Stimulated activated naive B cell treated with anti-CD40 and anti-IgM and Interleukin-4, amounts not matched to agents 10 μg/mL and 1 μg/mL and 100 μg/mL, for 72 hours (primary cell): Measurements from ENCODE around the gene CCNYL1.
A peak's percentile ranks its signal among the peaks of the same experiment; 100 is the strongest.
"Not testable (repeated sequence)": the region's sequence is repeated elsewhere in the genome, so short reads cannot be mapped to it uniquely, and the experiment has no call there.

Source experiments
- ATAC-seq, 2 donors: fragments of 150-1000 bp; cut with Tn5 transposase; replicated peaks; 2 replicates each; pipeline ENCODE4 v1.10.0; 2021; ENCODE audit warnings: moderate library complexity in 1 of 2
- DNase-seq: peaks from one replicate; pipeline ENCODE4 v3.0.0; 2021
- H3K27ac Mint-ChIP-seq: one replicate; pipeline ENCODE4 v1.8.0; 2022; ENCODE audit warnings: mild to moderate bottlenecking, mixed read lengths
- H3K27me3 Mint-ChIP-seq, 2 donors: one replicate each; pipeline ENCODE4 v1.8.0; 2022; ENCODE audit warnings: mixed read lengths in 2 of 2
- H3K36me3 Mint-ChIP-seq, 2 donors: one replicate each; pipeline ENCODE4 v1.8.0; 2022; ENCODE audit warnings: mixed read lengths in 2 of 2, mild to moderate bottlenecking in 1 of 2
- H3K4me1 Mint-ChIP-seq, 2 donors: one replicate each; pipeline ENCODE4 v1.8.0; 2022; ENCODE audit warnings: mixed read lengths in 2 of 2, mild to moderate bottlenecking in 1 of 2
- H3K4me3 Mint-ChIP-seq, 2 donors: one replicate each; pipeline ENCODE4 v1.8.0; 2022; ENCODE audit warnings: mild to moderate bottlenecking in 2 of 2, mixed read lengths in 2 of 2, moderate library complexity in 1 of 2
- H3K9me3 Mint-ChIP-seq, 2 donors: one replicate each; pipeline ENCODE4 v1.8.0; 2022; ENCODE audit warnings: mixed read lengths in 2 of 2, mild to moderate bottlenecking in 1 of 2

The CCNYL1 gene

DNA sequence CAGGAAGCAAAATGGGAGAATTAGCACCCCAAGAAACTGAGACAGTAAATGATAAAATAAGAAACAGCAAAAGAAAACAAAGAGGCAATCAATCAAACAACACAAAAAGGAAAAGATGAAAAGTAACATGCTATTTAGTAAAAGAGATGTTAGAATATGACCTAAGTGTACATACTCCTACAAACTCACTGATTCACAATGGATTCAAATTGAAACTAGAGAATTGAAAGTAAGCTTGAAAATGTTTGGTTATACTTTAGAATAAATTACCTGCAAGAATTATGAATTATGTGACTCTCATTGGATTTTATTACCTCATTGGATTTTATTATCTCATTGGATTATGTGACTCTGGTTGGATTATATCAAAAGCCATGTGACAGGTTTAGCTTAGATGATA is 22.8 kb upstream of the CCNYL1 start:
- ATAC-seq (no peak), DNase-seq (no peak)
- Mint-ChIP-seq H3K4me3 (no peak overlapping the region), H3K27ac (no peak overlapping the region), H3K9me3 (no peaks in the 10 kb centered on the region), H3K27me3 (no peaks in the 10 kb centered on the region), H3K4me1 (peaks cover 5 to 11% of the 10 kb centered on the region in 2 donors), H3K36me3 (no peaks in the 10 kb centered on the region)

DNA sequence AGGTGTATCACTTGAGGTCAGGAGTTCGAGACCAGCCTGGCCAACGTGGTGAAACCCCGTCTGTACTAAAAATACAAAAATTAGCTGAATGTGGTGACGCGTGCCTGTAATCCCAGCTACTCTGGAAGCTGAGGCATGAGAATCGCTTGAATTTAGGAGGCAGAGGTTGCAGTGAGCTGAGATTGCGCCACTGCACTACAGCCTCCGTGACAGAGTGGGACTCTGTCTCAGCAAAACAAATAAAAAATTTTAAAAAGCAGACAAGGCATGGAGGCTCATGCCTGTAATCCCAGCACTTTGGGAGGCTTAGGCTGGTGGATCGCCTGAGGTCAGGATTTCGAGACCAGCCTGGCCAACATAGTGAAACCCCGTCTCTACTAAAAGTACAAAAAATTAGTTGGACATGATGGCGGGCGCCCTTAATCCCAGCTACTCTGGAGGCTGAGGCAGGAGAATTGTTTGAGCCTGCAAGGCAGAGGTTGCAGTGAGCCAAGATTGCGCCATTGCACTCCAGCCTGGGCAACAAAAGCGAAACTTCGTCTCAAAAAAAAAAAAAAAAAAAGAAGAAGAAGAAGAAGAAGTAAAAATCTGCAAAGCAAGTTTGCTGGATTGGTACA is 20.5 kb upstream of the CCNYL1 start:
- not testable (repeated sequence) for DNase-seq, ATAC-seq, H3K36me3 Mint-ChIP-seq, H3K9me3 Mint-ChIP-seq, H3K27me3 Mint-ChIP-seq, H3K4me3 Mint-ChIP-seq, H3K27ac Mint-ChIP-seq
- H3K4me1 Mint-ChIP-seq: peaks cover 5 to 11% of the 10 kb centered on the region in 2 donors

DNA sequence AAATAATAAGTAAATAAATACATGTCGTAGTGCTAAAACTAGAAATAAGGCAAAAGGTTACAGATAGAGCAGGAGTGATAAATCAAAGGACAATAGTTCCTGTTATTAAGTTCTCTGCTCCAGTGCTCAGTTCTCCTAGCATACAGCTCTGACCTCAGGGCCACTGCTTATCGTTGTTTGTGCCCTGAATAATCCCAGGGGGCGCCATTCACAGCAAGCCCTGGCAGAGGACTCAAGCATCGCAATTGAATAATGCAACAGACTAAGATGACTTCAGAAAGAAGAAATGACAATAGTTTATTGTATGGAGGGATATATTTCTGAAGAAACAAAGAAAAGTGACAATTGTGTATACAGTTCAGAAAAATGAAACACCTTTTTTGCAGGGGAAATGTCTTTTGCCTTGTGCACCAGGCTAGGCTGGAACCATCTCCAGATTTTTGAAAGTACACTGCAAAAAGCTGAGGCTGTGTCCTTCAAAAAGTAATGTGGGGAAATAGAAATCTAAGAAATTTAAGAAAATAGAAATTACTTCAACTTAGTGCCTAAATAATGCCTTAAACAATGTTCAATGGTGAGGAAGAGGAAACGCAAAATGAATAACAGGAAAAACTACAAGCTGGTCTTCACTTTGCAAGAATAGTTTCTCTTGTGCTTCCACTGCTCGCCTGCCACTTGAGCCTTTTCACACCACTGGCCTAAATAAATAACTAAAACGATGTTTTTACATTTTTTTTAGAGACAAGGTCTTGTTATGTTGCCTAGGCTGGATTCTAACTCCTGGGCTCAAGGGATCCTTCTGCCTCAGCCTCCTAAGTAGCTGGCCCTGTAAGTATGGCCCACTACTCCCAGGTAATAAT is 19.0 kb upstream of the CCNYL1 start:
- Mint-ChIP-seq H3K27ac (no peak overlapping the region), H3K9me3 (no peaks in the 10 kb centered on the region), H3K27me3 (no peaks in the 10 kb centered on the region), H3K4me3 (no peak overlapping the region), H3K36me3 (no peaks in the 10 kb centered on the region), H3K4me1 (peaks cover 5 to 11% of the 10 kb centered on the region in 2 donors)
- DNase-seq (no peak), ATAC-seq (peak; percentile 57 to 74)

DNA sequence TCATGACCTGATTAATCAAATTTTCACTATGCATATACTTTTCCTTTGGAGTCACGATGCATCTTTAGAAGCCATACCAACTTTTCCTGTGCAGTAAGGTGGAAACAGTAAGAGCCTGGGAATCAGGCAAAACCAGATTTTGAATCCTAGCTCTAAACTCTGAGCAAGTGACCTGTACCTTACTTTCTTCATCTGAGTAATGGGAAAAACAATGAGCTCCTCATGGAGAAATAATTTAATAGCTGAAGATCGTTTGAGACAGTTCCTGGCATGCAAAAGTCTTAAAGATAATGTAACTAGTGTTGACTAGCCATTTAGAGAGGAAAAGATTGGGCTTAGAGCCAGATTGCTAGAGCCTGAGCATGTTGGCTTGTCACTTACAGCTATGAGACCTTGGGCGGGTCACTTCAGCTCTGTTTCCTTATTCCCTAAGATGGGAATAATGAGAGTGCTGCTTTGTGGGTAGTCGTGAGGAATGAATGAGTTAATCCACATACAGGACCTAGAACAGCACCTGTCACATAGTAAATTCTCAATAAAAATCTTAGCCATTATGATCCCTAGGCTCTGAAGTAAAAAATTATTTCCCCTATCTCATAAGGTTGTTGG is 17.7 kb upstream of the CCNYL1 start:
- ATAC-seq (no peak), DNase-seq (no peak)
- Mint-ChIP-seq H3K27me3 (no peaks in the 10 kb centered on the region), H3K4me1 (peaks cover 2 to 6% of the 10 kb centered on the region in 2 donors), H3K9me3 (no peaks in the 10 kb centered on the region), H3K27ac (no peak overlapping the region), H3K36me3 (no peaks in the 10 kb centered on the region), H3K4me3 (no peak overlapping the region)

DNA sequence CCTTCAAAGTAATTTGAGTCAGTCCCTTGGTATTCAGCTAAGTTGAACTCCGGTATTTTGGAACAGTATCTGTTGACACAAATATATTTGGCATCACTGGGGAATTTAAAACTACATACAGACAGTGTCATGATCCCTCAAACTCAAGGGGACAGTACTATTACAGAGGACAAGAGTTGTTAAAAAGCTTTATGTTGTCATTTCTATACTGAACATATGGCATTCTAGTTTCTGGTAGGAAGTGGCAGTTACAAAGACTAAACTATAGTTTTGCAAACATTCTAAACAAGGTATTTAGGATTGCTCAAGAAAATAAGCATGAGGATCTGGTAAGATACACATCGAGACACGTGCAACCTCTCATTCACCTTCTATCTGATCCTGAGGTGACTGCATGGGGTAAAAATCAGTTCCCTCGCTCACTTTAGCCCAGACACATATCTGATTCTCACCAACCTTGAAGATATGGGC is 16.6 kb upstream of the CCNYL1 start:
- H3K36me3 Mint-ChIP-seq: no peaks in the 10 kb centered on the region
- H3K4me1 Mint-ChIP-seq: peaks cover 2 to 6% of the 10 kb centered on the region in 2 donors
- H3K27ac Mint-ChIP-seq: no peak overlapping the region
- ATAC-seq: no peak
- no peaks in the 10 kb centered on the region for H3K9me3 Mint-ChIP-seq
- no peak for DNase-seq
- H3K4me3 Mint-ChIP-seq: no peak overlapping the region
- H3K27me3 Mint-ChIP-seq: no peaks in the 10 kb centered on the region

DNA sequence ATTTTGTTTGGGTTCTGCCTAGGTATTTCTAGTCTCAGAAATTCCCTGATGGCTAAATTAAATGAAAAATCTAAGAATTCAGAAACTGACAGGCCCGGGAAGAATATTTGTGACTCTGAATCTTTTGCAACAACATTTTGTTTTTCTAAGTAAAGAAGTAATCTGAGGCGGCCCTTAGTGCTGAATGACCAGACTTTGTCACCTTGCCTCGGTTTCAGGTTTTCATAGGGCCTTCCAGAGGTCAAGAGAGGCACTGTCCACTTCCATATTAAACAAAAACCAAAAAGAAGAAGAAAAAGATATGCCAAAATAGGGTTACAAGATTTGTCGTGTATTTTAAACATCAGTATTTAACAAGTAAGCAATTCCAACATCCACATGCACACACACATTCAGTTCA is 16.1 kb upstream of the CCNYL1 start:
- no peak for DNase-seq
- no peaks in the 10 kb centered on the region for H3K36me3 Mint-ChIP-seq
- H3K4me3 Mint-ChIP-seq: no peak overlapping the region
- peaks cover 2 to 6% of the 10 kb centered on the region in 2 donors for H3K4me1 Mint-ChIP-seq
- H3K27ac Mint-ChIP-seq: no peak overlapping the region
- no peaks in the 10 kb centered on the region for H3K9me3 Mint-ChIP-seq
- H3K27me3 Mint-ChIP-seq: no peaks in the 10 kb centered on the region
- ATAC-seq: no peak

DNA sequence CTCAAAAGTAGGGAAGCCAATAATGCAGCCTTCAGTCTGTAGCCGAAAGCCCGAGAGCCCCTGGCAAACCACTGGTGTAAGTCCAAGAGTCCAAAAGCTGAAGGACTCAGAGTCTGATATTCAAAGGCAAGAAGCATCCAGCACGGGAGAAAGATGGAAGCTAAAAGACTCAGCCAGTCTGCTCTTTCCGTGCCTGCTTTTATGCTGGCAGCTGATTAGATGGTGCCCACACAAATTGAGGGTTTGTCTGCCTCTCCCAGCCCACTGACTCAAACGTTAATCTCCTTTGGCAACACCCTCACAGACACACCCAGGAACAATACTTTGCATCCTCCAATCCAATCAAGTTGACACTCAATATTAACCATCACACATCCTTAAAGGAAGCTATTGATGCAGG is 14.5 kb upstream of the CCNYL1 start:
- not testable (repeated sequence) for ATAC-seq, DNase-seq, H3K36me3 Mint-ChIP-seq, H3K27me3 Mint-ChIP-seq, H3K4me3 Mint-ChIP-seq, H3K4me1 Mint-ChIP-seq, H3K9me3 Mint-ChIP-seq, H3K27ac Mint-ChIP-seq

DNA sequence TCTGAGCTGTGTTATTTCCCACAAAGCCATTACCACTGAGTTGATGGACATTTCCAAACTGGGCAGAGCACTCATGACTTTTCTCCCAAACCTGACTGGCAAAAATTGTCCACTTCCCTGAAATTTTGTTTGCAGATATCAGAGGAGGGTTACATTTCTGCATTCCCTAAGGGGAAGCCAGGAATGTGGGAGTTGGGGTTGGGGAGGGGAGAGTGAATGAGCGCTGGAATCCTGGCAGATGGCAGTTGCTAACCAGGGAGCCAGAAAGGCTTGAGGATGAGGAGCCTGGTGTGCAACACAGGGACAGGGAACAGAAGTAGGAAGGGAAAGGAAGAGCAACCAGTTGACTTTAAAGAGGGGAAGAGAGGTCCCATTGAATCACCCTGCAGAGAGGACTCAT is 14.0 kb upstream of the CCNYL1 start:
- DNase-seq (no peak), ATAC-seq (no peak)
- H3K36me3 Mint-ChIP-seq: no peaks in the 10 kb centered on the region
- no peak overlapping the region for H3K27ac Mint-ChIP-seq
- H3K4me1 Mint-ChIP-seq: peaks cover 0 to under 1% of the 10 kb centered on the region in 2 donors
- no peaks in the 10 kb centered on the region for H3K27me3 Mint-ChIP-seq
- H3K9me3 Mint-ChIP-seq: no peaks in the 10 kb centered on the region
- no peak overlapping the region for H3K4me3 Mint-ChIP-seq

DNA sequence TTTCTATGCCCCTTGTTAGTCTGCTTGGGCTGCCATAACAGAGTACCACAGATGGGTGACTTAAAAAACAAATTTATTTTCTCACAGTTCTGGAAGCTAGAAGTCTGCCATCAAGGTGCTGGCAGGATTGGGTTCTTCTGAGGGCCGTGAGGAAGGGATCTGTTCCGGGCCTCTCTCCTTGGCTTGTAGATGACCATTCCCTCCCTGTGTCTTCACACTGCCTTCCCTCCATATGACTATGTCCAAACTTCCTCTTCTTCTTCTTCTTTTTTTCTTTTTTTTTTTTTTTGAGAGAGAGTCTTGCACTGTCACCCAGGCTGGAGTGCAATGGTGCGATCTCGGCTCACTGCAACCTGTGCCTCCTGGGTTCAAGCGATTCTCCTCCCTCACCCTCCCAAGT is 13.1 kb upstream of the CCNYL1 start:
- no peaks in the 10 kb centered on the region for H3K27me3 Mint-ChIP-seq
- DNase-seq (no peak), ATAC-seq (no peak)
- no peaks in the 10 kb centered on the region for H3K4me1 Mint-ChIP-seq
- no peak overlapping the region for H3K4me3 Mint-ChIP-seq
- peak overlapping the region; percentile 7 for H3K27ac Mint-ChIP-seq
- H3K9me3 Mint-ChIP-seq: no peaks in the 10 kb centered on the region
- no peaks in the 10 kb centered on the region for H3K36me3 Mint-ChIP-seq

DNA sequence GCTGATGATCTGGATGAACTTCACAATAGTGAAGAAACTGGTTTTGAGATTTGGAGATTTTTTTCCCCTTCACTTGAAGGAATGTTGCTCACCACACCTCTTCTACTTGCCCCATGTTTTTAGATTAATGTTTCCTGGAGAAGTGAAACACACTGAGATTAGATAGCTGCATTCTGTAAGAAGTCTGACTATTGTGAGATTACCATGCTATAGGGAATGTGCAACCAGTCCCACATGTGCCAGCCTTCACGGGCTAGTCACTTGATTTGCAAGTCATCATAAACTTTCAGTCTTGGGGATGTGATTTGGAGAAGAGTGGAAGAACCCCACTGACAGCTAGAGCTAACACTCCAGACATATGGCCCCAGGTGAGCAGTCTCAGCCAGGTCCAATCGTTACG is 7.4 kb upstream of the CCNYL1 start:
- no peak for DNase-seq
- H3K27ac Mint-ChIP-seq: no peak overlapping the region
- H3K9me3 Mint-ChIP-seq: no peaks in the 10 kb centered on the region
- no peak overlapping the region for H3K4me3 Mint-ChIP-seq
- H3K4me1 Mint-ChIP-seq: peaks cover 7 to 11% of the 10 kb centered on the region in 2 donors
- H3K36me3 Mint-ChIP-seq: no peaks in the 10 kb centered on the region
- H3K27me3 Mint-ChIP-seq: no peaks in the 10 kb centered on the region
- no peak for ATAC-seq

DNA sequence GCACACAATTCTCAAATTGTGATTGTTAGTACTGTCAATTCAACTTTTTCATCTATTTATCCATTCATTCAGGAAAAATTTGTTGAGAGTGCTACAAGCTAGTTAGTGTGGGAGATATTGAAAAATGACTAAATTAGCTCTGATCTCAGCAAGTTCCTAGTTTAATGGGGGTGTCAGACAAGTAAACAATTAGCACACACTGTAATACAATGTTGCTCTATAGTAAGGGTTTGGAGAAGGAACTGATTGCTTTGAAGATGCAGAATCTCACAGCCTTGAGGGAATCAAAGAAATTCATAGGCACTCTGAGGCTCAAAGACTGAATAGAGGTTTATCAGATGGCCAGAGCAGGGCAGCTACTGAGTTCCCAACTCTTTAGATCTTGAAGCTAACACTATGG is 6.8 kb upstream of the CCNYL1 start:
- ATAC-seq: no peak
- no peak overlapping the region for H3K27ac Mint-ChIP-seq
- peaks cover 7 to 11% of the 10 kb centered on the region in 2 donors for H3K4me1 Mint-ChIP-seq
- H3K36me3 Mint-ChIP-seq: no peaks in the 10 kb centered on the region
- no peaks in the 10 kb centered on the region for H3K9me3 Mint-ChIP-seq
- no peak overlapping the region for H3K4me3 Mint-ChIP-seq
- H3K27me3 Mint-ChIP-seq: no peaks in the 10 kb centered on the region
- no peak for DNase-seq

DNA sequence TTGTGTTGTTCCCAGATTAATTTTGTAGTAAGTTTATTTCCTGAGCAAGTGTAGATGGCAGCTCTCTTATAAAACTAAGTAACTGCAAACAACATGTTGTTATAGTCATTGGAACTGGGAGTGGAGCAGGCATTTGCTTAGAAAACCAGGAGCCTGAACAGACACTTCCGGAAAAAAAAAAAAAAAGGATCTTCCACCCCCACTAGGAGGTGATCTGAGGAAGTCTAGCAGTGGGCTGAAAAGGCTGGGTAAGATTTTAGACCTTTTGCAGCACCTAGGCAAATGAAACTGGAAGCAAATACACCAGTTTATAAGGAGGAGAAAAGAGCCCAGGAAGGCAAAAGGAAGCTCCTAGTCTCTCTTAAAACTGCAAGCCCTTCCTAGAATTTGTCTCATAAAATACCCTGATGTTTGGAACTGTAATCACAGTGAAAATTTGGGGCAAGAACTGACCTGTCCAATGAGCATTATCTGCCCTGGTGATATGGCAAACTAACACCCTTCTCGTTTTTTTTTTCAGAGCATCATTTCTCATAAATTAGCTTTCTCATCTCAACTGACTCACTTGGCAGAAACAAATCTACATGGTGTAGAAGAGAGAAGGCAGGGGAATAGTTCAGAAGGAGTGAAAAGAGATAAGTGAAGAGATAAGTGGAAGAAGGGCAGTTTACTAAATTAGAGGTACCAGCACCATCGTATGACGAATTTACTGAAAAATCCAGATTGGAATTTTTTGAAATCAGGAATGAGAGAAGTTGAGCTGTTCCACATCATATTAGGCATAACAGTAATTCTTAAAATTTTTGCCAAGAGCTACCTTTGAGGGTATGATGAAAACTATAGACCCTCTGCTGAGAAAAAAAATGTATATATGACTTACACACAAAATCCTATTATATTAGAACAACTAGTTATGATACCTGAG is 4.2 kb upstream of the CCNYL1 start:
- no peaks in the 10 kb centered on the region for H3K9me3 Mint-ChIP-seq
- H3K27ac Mint-ChIP-seq: no peak overlapping the region
- H3K4me1 Mint-ChIP-seq: peaks cover 12 to 16% of the 10 kb centered on the region in 2 donors
- no peak for ATAC-seq
- H3K36me3 Mint-ChIP-seq: peaks cover 0 to under 1% of the 10 kb centered on the region in 2 donors
- DNase-seq: no peak
- no peaks in the 10 kb centered on the region for H3K27me3 Mint-ChIP-seq
- H3K4me3 Mint-ChIP-seq: no peak overlapping the region

DNA sequence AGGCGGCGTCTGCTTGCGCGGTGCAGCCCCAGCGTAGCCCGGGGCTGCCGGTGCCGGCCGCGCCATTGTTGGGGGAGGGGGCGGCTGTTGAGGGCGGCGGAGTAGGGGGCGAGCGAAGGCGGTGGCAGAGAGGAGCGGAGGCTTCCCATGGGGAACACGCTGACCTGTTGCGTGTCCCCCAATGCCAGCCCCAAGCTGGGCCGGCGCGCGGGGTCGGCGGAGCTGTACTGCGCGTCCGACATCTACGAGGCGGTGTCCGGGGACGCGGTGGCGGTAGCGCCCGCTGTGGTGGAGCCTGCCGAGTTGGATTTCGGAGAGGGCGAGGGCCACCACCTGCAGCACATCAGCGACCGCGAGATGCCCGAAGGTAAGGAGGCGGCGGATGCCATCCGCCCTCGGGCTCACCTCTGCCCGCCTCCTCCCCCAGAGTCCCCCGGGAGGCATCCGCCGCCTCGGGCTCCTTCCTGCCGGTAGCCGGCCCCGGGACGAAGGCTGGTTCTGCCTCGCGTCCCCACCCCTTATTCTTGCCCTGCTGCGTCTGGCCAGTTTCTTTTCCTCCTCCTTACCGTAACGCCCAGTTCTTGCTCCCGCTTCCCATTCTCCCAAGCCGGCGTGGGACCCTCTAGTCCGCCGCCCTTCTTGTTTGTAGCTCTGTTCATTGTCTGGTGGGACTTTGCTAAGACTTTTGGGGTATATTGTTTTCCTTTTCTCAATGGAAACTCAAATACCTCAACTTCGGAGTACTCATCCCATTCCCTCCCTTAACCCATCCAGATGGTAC is 500 bp downstream of the CCNYL1 start:
- DNase-seq (peak; percentile 38), ATAC-seq (peak; percentile 32 to 42)
- no peaks in the 10 kb centered on the region for H3K9me3 Mint-ChIP-seq
- H3K4me1 Mint-ChIP-seq: peaks cover 11 to 29% of the 10 kb centered on the region in 2 donors
- H3K27me3 Mint-ChIP-seq: no peaks in the 10 kb centered on the region
- peak overlapping the region; percentile 95 to 97 for H3K4me3 Mint-ChIP-seq
- H3K36me3 Mint-ChIP-seq: peaks cover 4 to 8% of the 10 kb centered on the region in 2 donors
- peak overlapping the region; percentile 90 for H3K27ac Mint-ChIP-seq
